NCI-H2196 treated with DMSO at 0.1 percent for 48 hours (cell line): ENCODE data around the gene ROBO1.

ENCODE experiments used
- DNase-seq: peaks from one replicate; lab custom pipeline; 2025; ENCODE audit not compliant: unreplicated experiment; lab: John Stamatoyannopoulos, UW

The ROBO1 gene

GRCh38 chr3:79028916-79029315 lies 738.9 kb downstream of the ROBO1 start:
- DNase-seq, result no peak

GRCh38 chr3:79027593-79027992 lies 740.2 kb downstream of the ROBO1 start:
- DNase-seq, result no peak

GRCh38 chr3:79019924-79020173 lies 747.9 kb downstream of the ROBO1 start:
- no peak for DNase-seq

- peak; percentile 67 for DNase-seq
These were observed 748.5 kb downstream of the ROBO1 start for GRCh38 chr3:79019137-79019923.

GRCh38 chr3:79018671-79019136 lies 749.1 kb downstream of the ROBO1 start:
- DNase-seq, result no peak

- DNase-seq, result no peak
These were observed 749.5 kb downstream of the ROBO1 start for GRCh38 chr3:79018265-79018664.

- no peak for DNase-seq
These were observed 751.0 kb downstream of the ROBO1 start for GRCh38 chr3:79016587-79017376.

GRCh38 chr3:79015854-79016253 lies 751.9 kb downstream of the ROBO1 start:
- no peak for DNase-seq

- DNase-seq, result no peak
These were observed 754.8 kb downstream of the ROBO1 start for GRCh38 chr3:79012946-79013362.

- DNase-seq, result no peak
These were observed 755.3 kb downstream of the ROBO1 start for GRCh38 chr3:79012530-79012913.

- no peak for DNase-seq
These were observed 755.8 kb downstream of the ROBO1 start for GRCh38 chr3:79011821-79012529.

- DNase-seq, result no peak
These were observed 757.9 kb downstream of the ROBO1 start for GRCh38 chr3:79009861-79010260.

- no peak for DNase-seq
These were observed 761.7 kb downstream of the ROBO1 start for GRCh38 chr3:79006077-79006476.

- no peak for DNase-seq
These were observed 762.7 kb downstream of the ROBO1 start for GRCh38 chr3:79005084-79005483.

GRCh38 chr3:79003994-79004393 lies 763.8 kb downstream of the ROBO1 start:
- no peak for DNase-seq

- DNase-seq, result no peak
These were observed 765.1 kb downstream of the ROBO1 start for GRCh38 chr3:79002465-79003372.

GRCh38 chr3:79001255-79001654 lies 766.5 kb downstream of the ROBO1 start:
- no peak for DNase-seq

- DNase-seq, result no peak
These were observed 768.7 kb downstream of the ROBO1 start for GRCh38 chr3:78999139-78999538.

- no peak for DNase-seq
These were observed 772.7 kb downstream of the ROBO1 start for GRCh38 chr3:78995087-78995486.

- no peak for DNase-seq
These were observed 773.4 kb downstream of the ROBO1 start for GRCh38 chr3:78994174-78995027.
